ENCODE data around the gene KCNAB2.

KCNAB2 gene

GRCh38 chr1:6068073-6068472, 22.4 kb downstream of the KCNAB2 start:
- no peak overlapping the region for H3K4me3 ChIP-seq (ENCODE audit: low read depth, low read length)
- DNase-seq (ENCODE audit: low read depth, low spot score): no peak
- ChIA-PET CTCF (interaction anchor here (1.5 to 1.6 kb wide), 2 partner anchors 14 to 16 kb away, joined by 4 to 7 read pairs; no protein-coding TSS in a partner anchor), POLR2A (no interaction called here)
- TF ChIP-seq, protein P1, sequence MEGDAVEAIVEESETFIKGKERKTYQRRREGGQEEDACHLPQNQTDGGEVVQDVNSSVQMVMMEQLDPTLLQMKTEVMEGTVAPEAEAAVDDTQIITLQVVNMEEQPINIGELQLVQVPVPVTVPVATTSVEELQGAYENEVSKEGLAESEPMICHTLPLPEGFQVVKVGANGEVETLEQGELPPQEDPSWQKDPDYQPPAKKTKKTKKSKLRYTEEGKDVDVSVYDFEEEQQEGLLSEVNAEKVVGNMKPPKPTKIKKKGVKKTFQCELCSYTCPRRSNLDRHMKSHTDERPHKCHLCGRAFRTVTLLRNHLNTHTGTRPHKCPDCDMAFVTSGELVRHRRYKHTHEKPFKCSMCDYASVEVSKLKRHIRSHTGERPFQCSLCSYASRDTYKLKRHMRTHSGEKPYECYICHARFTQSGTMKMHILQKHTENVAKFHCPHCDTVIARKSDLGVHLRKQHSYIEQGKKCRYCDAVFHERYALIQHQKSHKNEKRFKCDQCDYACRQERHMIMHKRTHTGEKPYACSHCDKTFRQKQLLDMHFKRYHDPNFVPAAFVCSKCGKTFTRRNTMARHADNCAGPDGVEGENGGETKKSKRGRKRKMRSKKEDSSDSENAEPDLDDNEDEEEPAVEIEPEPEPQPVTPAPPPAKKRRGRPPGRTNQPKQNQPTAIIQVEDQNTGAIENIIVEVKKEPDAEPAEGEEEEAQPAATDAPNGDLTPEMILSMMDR (IDR thresholded peaks at IDR 0.05; ENCODE audit: insufficient read depth, low read length, missing control alignments): no peak

- no peak for DNase-seq (ENCODE audit: low read depth, low spot score)
- ChIA-PET POLR2A (no interaction called here), CTCF (interaction anchor here (1.1 to 1.5 kb wide), 2 partner anchors 13 to 24 kb away, joined by 3 to 7 read pairs; partner anchors contain the start of gene KCNAB2)
- no peak overlapping the region for H3K4me3 ChIP-seq (ENCODE audit: low read depth, low read length)
- TF ChIP-seq, protein P1 (IDR thresholded peaks at IDR 0.05; ENCODE audit: insufficient read depth, low read length, missing control alignments): no peak
Measured at GRCh38 chr1:6068932-6069331, 23.2 kb downstream of the KCNAB2 start.

DNA sequence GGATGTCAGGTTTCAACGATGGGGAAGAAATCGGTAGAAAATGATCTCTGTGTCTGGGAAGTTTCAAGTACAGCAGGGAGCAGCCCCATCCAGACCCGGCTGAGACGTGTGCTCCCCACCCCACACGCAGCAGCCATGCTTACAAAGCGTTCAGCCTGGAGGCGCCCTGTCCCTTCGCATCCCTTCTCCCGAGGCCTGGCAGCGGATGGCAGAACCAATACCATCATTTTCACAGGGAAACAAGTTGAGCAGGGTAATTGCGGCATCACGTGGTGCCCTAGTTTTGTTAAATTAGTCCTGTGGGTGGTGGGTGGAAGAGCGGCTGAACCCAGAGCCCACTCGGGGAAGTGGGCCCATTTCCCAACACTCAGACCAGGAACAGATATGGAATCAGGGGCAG, 23.9 kb downstream of the KCNAB2 start:
- TF ChIP-seq, protein P1 (IDR thresholded peaks at IDR 0.05; ENCODE audit: insufficient read depth, low read length, missing control alignments): no peak
- no peak overlapping the region for H3K4me3 ChIP-seq (ENCODE audit: low read depth, low read length)
- ChIA-PET POLR2A (no interaction called here), CTCF (interaction anchor here (1.1 kb wide), 1 partner anchor 24 kb away, joined by 3 read pairs; the partner anchor contains the start of gene KCNAB2)
- DNase-seq (ENCODE audit: low read depth, low spot score): no peak

DNA sequence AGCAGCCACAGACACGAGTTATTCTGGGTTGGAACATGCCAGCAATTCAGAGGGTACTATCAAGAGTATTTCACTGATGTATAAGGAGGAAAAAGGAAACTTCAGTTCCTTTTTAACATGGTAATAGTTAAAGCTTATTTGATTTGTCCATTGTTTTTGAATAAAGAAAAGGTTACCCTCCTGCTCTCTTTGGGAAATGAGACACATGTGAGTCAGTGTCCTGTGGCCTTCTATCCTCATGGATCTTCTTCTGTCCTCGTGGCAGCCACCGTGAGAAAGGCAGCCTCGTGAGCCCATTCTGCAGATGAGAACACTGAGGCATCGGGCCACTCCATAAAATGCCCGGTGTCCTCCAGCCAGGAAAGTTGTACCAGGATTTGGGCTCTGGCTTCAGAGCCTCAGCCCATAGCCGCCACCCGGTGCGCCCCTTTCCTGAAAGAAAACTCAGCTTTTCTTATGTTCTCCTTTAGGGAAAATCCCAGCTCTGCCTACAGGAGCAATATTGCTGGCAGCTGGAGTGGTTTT, 24.8 kb downstream of the KCNAB2 start:
- TF ChIP-seq, protein P1 (IDR thresholded peaks at IDR 0.05; ENCODE audit: insufficient read depth, low read length, missing control alignments): no peak
- CTCF ChIA-PET: interaction anchor here (1.4 kb wide), 1 partner anchor 135 kb away, joined by 5 read pairs; the partner anchor contains the start of gene RNF207
- POLR2A ChIA-PET: no interaction called here

DNA sequence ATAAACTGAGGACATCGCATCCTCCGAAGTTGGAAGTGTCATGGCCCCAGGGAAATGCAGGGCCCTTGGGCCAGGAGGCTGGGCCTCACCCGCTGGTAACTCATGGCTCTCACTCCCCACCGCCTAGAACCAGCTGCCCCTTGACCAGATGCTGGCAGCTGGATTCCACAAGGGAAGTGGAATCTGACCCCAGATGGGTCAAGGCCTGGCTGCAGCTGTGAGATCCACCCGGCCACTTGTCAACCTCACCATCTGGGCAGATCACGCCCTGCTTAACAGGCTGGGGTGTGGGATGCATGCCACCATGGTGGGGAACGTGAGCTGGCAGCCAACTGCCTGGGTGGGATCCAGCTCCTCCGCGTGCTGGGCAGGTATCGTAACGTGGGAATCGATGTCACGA, 25.5 kb downstream of the KCNAB2 start:
- no peak overlapping the region for H3K4me3 ChIP-seq (ENCODE audit: low read depth, low read length)
- ChIA-PET POLR2A (no interaction called here), CTCF (interaction anchor here (1.4 kb wide), 1 partner anchor 134 kb away, joined by 5 read pairs; the partner anchor contains the start of gene RNF207)
- DNase-seq (ENCODE audit: low read depth, low spot score): no peak
- TF ChIP-seq, protein P1 (IDR thresholded peaks at IDR 0.05; ENCODE audit: insufficient read depth, low read length, missing control alignments): no peak

More for the DNA sequence above, 24.8 kb downstream of the KCNAB2 start:
- no peak for DNase-seq (ENCODE audit: low read depth, low spot score)
- no peak overlapping the region for H3K4me3 ChIP-seq (ENCODE audit: low read depth, low read length)

DNA sequence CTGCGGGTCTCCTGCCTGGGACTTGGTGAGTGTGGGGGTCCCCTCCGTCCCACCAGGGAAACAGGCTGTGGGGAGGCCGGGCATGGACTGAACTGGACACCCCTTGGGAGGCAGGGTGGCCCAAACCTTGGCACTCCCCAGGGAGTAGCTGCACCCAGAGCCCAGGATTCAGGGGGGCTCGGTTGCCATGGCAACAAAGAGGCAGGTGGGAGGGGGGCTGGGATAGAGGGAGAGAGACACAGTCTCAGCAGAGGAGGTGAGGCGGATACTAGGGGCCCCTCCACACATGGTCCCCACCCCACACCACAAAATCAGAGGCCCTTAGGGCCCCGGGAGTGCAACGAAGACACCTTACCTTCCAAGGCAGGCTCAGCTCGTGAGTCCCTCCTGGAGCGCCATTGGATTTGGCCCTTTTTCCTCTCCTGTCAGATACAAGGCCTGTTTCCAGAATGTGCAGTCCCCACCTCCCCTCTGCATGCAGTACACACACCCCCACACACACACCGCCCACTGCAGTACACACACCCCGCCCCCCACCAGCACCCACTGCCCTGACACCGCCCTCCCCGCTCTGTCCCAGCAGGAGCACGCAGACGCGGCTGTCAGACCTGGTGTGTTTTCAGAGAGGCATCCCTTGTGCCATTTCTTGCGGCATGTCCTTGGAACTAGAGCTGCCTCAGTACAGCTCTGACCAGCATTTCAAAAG, 27.2 kb downstream of the KCNAB2 start:
- CTCF ChIA-PET: no interaction called here
- no peak overlapping the region for H3K4me3 ChIP-seq (ENCODE audit: low read depth, low read length)
- POLR2A ChIA-PET: no interaction called here
- no peak for DNase-seq (ENCODE audit: low read depth, low spot score)
- TF ChIP-seq, protein P1 (IDR thresholded peaks at IDR 0.05; ENCODE audit: insufficient read depth, low read length, missing control alignments): no peak

All from AG04449 (cell line).